Large intestine (tissue), 3 donors: ENCODE results near the gene SIAE. TPM values are rescaled to one million over a fixed set of nuclear protein-coding genes. Genes with fewer than 3 reads are reported as not detected.

ENCODE experiments used
- DNase-seq, 2 donors: peaks; one replicate each; pipeline versions ENCODE4 v3.0.0 to v3.0.0-alpha.2; 2013
- H3K27ac ChIP-seq: one replicate; pipeline ENCODE4 v1.5.1; 2013; ENCODE audit warnings: low read length
- H3K27me3 ChIP-seq: 2 replicates; pipeline ENCODE4 v1.6.1; 2013; ENCODE audit warnings: low read length; ENCODE audit not compliant: control insufficient read depth, insufficient read depth
- H3K36me3 ChIP-seq: 2 replicates; pipeline ENCODE4 v1.6.1; 2013; ENCODE audit warnings: low read length; ENCODE audit not compliant: control insufficient read depth, insufficient read depth
- H3K4me1 ChIP-seq: one replicate; pipeline ENCODE4 v1.6.1; 2013; ENCODE audit warnings: low read length; ENCODE audit not compliant: control insufficient read depth, insufficient read depth
- H3K4me3 ChIP-seq: one replicate; pipeline ENCODE4 v1.5.1; 2013; ENCODE audit warnings: low read length
- H3K9me3 ChIP-seq: one replicate; pipeline ENCODE4 v1.6.1; 2013; ENCODE audit warnings: mild to moderate bottlenecking, low read depth, low read length, moderate library complexity; ENCODE audit not compliant: control insufficient read depth
- WGBS: methylation state at CpG from one replicate; pipeline ENCODE4 v1.1.5; 2013; ENCODE audit warnings: low lambda C conversion rate; ENCODE audit not compliant: insufficient coverage; 5-methylcytosine and 5-hydroxymethylcytosine counted together
- polyA plus RNA-seq: library from polyadenylated mRNA; unstranded; fragments of 120-200 nt; gene quantifications from one replicate; pipeline ENCODE4 v1.2.1, GENCODE V29; 2013

Gene SIAE
- polyA plus RNA-seq, 1 donor, result 48.1 TPM

- H3K27me3 ChIP-seq, result no peaks in the 10 kb centered on the region
- no peaks in the 10 kb centered on the region for H3K9me3 ChIP-seq
- peaks cover 12% of the 10 kb centered on the region for H3K36me3 ChIP-seq
- 60% methylated on average over 1 of the region's 3 CpGs for WGBS
- no peak overlapping the region for H3K4me3 ChIP-seq
- no peak for DNase-seq
- H3K4me1 ChIP-seq, result peaks cover 7% of the 10 kb centered on the region
- H3K27ac ChIP-seq, result no peak overlapping the region
Observed at GRCh38 chr11:124670732-124671131, 2.8 kb downstream of the SIAE start.

DNA sequence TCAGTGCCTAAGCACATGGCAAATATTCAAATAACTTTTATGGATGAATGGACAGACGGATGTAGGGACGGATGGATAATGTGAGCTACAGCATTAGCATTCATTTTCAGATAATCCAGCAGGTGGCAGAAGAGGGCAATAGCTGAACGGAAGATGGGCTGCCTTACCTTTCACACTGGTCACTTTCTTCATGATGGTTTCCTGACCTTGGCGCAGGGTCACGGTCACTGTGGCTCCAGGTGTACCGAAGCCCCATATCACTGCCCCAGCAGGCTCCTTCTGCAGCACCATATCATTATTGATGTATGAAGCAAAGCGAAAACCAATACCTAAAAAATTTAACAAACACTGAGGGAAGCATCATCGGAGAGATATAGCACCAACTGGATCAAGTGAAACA lies 4.3 kb downstream of the SIAE start:
- DNase-seq, result peak in 1 of 2 donors; percentile 36
- H3K27me3 ChIP-seq, result no peaks in the 10 kb centered on the region
- no peaks in the 10 kb centered on the region for H3K9me3 ChIP-seq
- WGBS, result 86% methylated on average over 2 of the region's 8 CpGs
- H3K4me1 ChIP-seq, result peaks cover 7% of the 10 kb centered on the region
- peaks cover 19% of the 10 kb centered on the region for H3K36me3 ChIP-seq
- H3K27ac ChIP-seq, result no peak overlapping the region
- no peak overlapping the region for H3K4me3 ChIP-seq

DNA sequence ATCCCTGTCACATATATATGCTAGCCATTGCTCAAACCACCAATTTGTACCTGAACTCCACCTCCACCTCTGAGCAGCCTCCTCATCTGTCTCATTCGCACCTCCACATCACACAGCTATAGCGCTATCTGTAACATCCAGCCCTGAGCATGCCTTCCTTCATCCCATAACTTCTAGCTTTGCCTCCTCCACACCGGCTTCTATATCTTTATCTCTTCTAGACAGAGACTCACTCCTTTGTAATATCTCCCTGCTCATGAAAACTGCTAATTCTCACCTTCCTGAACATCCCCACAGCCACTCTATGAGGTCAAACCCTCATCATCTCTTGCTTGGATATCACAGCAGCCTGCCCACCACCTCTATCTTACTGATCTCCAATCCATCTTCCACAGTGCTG lies 5.9 kb downstream of the SIAE start:
- Histone ChIP-seq H3K27ac (no peak overlapping the region), H3K9me3 (no peaks in the 10 kb centered on the region), H3K4me1 (peaks cover 7% of the 10 kb centered on the region), H3K27me3 (no peaks in the 10 kb centered on the region), H3K4me3 (no peak overlapping the region), H3K36me3 (peaks cover 23% of the 10 kb centered on the region)
- DNase-seq, result no peak
- 100% methylated on average over 2 of the region's 3 CpGs for WGBS

DNA sequence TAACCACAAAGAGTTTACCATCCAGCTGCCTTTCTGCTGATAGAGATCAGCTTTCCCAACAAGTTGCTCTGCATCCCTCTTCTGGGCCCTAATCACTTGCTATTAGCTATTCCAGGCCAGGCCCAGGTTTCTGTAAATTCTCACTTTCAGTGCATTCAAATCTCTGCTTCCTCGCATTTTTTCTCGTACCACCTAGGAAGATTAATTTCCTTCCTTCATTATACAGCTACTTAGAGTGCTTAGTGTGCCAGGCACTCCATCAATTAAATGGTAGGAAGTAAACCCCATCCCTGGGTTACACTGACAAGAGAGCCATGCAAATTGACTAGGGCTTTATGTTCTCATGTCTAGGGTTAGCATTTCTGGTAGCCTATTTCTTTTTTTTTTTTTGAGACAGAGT lies 9.7 kb downstream of the SIAE start:
- Histone ChIP-seq H3K27me3 (no peaks in the 10 kb centered on the region), H3K4me1 (no peaks in the 10 kb centered on the region), H3K9me3 (no peaks in the 10 kb centered on the region), H3K4me3 (no peak overlapping the region), H3K36me3 (peaks cover 26% of the 10 kb centered on the region), H3K27ac (no peak overlapping the region)
- DNase-seq, result no peak
- no CpG with 5 or more reads among the region's 2 CpGs for WGBS

DNA sequence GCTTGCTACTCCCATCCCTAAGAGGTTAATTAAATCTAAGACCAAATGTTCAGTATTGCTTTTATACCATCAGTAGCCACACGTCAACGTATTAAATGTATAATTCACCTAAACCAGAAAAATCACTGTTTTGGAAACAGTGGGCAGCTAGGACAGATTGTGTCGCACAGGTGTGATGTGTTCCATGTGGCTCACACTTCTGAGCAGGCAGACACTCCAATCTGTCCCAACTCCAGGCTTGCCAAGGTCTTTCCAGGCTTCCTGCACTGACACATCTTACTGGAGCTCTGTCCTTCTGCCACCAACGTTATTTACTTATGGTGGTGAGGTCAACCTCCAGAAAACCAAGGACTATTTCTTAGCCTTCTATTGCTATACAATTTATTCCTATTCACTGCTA lies 11.4 kb downstream of the SIAE start:
- no peak overlapping the region for H3K4me3 ChIP-seq
- no peak overlapping the region for H3K27ac ChIP-seq
- no peaks in the 10 kb centered on the region for H3K27me3 ChIP-seq
- H3K9me3 ChIP-seq, result no peaks in the 10 kb centered on the region
- no peak for DNase-seq
- H3K4me1 ChIP-seq, result no peaks in the 10 kb centered on the region
- WGBS, result 40% methylated on average over 1 of the region's 4 CpGs
- peaks cover 20% of the 10 kb centered on the region for H3K36me3 ChIP-seq

- H3K36me3 ChIP-seq, result peaks cover 24% of the 10 kb centered on the region
- no peaks in the 10 kb centered on the region for H3K4me1 ChIP-seq
- DNase-seq, result no peak
- no peak overlapping the region for H3K4me3 ChIP-seq
- H3K27me3 ChIP-seq, result no peaks in the 10 kb centered on the region
- no peak overlapping the region for H3K27ac ChIP-seq
- H3K9me3 ChIP-seq, result no peaks in the 10 kb centered on the region
Observed at GRCh38 chr11:124661553-124661952, 12.0 kb downstream of the SIAE start.

DNA sequence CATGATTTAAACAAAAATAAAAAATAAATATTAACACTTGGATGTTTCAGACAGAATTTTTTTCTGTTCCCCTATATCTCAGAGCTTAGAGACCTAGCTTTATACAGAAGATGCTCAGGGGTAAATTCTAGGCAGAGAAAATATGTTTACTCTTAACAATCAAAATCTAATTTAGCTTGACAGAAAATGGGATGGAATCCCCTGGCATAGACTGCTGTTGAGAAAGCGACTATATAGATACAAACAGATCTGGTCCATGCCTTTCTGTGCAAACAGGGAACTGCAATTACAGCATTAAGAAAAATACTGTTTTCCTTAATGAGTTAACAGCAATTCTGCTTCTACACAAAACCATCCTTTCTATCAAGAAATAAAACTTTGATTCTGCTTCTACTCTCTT lies 14.6 kb downstream of the SIAE start:
- H3K27ac ChIP-seq, result no peak overlapping the region
- no peak for DNase-seq
- peaks cover 18% of the 10 kb centered on the region for H3K36me3 ChIP-seq
- H3K4me1 ChIP-seq, result no peaks in the 10 kb centered on the region
- no peaks in the 10 kb centered on the region for H3K9me3 ChIP-seq
- H3K4me3 ChIP-seq, result no peak overlapping the region
- no CpG with 5 or more reads among the region's 1 CpG for WGBS
- no peaks in the 10 kb centered on the region for H3K27me3 ChIP-seq

DNA sequence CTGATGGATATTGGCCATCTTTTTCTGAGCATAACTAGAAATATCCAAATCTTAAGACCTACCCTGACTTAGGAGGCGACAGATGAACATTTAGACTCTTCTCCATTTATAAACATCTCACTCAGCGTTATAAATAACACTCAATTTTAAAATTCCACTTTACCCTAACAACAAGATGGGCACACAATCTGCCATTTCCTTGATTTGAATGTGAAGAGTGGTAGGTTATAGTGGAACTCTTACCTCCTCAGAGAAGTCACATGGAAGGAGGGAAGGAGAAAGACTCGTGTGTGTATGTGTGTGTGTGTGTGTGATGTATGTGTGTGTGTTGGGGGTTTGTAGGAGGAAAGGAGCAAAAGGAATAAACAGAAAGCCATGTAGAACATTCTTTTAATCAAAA lies 15.0 kb downstream of the SIAE start:
- no peaks in the 10 kb centered on the region for H3K4me1 ChIP-seq
- no peak for DNase-seq
- no peak overlapping the region for H3K4me3 ChIP-seq
- H3K27me3 ChIP-seq, result no peaks in the 10 kb centered on the region
- 50% methylated on average over 1 of the region's 3 CpGs for WGBS
- peaks cover 14% of the 10 kb centered on the region for H3K36me3 ChIP-seq
- H3K27ac ChIP-seq, result no peak overlapping the region
- no peaks in the 10 kb centered on the region for H3K9me3 ChIP-seq

- Histone ChIP-seq H3K4me3 (no peak overlapping the region), H3K27me3 (no peaks in the 10 kb centered on the region), H3K27ac (no peak overlapping the region), H3K4me1 (no peaks in the 10 kb centered on the region), H3K9me3 (no peaks in the 10 kb centered on the region), H3K36me3 (peaks cover 14% of the 10 kb centered on the region)
- no peak for DNase-seq
- WGBS, result no CpG with 5 or more reads among the region's 5 CpGs
Observed at GRCh38 chr11:124657904-124658303, 15.6 kb downstream of the SIAE start.

DNA sequence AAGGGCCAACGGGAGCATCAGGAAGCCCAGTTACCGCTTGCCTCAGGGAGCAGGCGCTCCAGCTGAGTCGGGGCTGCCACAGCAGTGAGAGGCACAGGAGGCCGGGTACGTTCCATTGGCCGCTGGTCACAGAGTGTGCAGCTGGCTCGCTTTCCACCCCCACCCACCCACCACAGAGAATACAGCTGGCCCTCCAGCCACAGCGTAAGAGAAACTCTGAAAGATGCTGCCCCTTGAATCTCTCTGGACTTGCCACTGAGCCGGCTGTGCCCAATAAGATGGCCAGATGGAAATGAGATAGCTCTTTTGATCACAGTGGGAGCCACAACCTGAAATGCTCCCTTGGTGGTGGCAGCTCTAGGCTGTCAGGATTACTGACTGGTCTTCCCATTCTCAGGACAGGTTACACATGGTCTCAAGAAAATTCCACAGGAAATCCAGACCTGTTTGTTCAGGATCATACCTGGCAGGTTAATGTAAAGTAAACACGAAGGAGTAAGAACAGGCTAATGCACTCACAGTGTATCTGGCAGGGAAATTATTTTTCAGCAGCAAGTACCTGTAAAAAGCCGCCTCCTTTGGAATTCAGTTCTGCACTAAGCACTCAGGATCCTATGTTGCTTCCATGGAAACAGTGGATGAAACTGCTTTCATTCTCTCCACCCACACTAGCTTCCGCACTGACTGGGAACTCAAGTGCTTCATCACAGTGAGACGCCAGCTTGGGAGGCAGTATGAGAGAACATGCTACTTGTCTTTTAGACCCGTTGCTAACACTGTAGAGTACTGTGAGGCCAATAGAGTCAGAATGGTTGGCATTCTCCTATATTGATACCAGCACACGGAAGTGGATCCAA lies 16.5 kb downstream of the SIAE start:
- H3K27ac ChIP-seq, result no peak overlapping the region
- H3K4me3 ChIP-seq, result no peak overlapping the region
- H3K36me3 ChIP-seq, result peaks cover 11% of the 10 kb centered on the region
- WGBS, result 38% methylated on average over 1 of the region's 16 CpGs
- H3K9me3 ChIP-seq, result no peaks in the 10 kb centered on the region
- H3K27me3 ChIP-seq, result no peaks in the 10 kb centered on the region
- DNase-seq, result no peak
- no peaks in the 10 kb centered on the region for H3K4me1 ChIP-seq

DNA sequence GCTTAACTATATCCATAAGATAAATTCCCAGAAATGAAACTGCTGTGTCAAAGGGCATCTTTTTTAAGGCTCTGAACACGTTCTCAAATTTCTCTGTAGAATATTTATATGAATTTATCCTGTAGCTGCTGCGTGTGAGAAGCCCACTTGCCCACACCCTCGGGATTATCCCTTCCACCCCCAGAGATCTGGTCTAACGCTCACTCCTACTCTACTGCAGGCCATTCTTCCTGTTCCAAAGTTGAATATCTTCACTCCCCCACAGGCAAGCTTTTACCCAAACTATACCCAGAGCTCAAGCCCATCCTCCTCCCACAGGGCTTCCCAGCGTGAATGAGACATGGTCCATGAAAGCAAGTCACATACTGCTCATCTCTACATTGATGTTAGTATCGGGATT lies 24.9 kb downstream of the SIAE start:
- Histone ChIP-seq H3K9me3 (no peaks in the 10 kb centered on the region), H3K27ac (no peak overlapping the region), H3K36me3 (peaks cover 18% of the 10 kb centered on the region), H3K27me3 (no peaks in the 10 kb centered on the region), H3K4me1 (no peaks in the 10 kb centered on the region), H3K4me3 (no peak overlapping the region)
- WGBS, result no CpG with 5 or more reads among the region's 6 CpGs
- no peak for DNase-seq
